ENCODE measurements around the gene TPK1.
A peak's percentile ranks its signal among the peaks of the same experiment; 100 is the strongest.

Gene TPK1

DNA sequence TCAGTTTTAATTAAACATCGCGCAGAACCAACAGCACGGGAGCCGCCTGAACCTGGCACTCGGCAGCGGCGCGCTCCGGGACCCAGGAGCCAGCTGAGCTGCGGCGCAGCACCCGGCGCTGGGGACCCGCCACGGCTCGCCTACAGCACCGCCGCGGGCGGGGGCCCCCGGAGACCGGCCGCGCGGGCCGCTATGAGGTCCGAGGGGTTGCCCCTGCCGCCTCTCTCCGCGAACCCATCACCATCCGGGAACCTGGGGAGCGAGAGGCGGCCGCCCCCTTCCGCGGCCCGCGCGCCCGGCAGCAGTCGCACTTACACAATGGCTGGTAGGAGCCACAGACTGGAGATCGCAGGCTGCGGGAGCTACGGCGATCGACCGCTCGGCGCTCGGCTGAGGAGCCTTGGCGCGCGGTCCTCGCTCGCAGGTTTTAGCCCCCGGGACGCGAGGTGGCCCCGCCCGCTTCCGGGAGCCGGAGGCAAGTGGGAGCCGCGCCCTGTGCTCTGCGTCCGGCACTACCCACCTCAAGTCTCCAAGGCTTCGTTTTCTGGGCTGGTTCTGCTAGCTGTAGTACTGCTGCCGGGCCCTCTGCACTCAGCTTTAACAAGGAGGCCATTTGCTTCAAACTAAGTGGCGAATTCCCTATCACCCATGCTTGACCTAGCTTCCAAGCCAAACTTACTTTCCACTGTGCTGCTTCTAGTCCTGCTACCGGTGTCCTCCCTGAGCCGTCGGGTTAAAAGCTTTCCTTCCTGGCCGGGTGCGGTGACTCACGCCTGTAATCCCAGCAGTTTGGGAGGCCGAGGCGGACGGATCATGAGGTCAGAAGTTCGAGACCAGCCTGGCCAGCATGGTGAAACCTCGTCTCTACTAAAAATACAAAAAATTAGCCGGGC is at the start of gene TPK1:
Gene TPK1 (minus strand): TSS at position 402 of the 893 bp plus-strand sequence. CDS start 451 bp downstream, outside the sequence.
- H3K36me3 Mint-ChIP-seq: peaks cover 1% of the 10 kb centered on the region
- H3K4me1 Mint-ChIP-seq: peaks cover 37% of the 10 kb centered on the region
- peak within 1 kb of the TSS; percentile 99 for H3K27ac Mint-ChIP-seq
- peak within 1 kb of the TSS; percentile 99 for H3K4me3 Mint-ChIP-seq
- peaks cover 6% of the 10 kb centered on the region for H3K9me3 Mint-ChIP-seq
- no peaks in the 10 kb centered on the region for H3K27me3 Mint-ChIP-seq

DNA sequence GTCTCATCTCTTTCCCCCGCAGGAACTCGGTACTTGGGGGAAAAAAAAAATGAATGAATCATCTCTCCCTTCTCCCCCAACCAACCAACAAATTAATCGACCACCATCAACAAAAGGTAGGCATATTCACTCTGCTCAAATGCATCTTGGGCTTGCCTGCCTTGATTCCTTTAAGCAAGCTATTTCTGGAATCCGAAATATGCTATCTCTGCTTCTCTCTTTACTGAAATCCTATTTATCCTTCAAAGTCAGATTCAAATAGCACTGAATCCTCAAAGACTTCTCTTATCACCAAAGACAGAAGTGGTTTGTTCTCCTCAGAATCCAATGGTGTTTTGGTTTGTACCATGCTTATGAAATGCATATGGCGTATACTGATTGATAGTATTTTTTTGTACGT is 49.6 kb upstream of the TPK1 start:
- H3K27me3 Mint-ChIP-seq: no peaks in the 10 kb centered on the region
- no peak overlapping the region for H3K4me3 Mint-ChIP-seq
- H3K9me3 Mint-ChIP-seq: no peaks in the 10 kb centered on the region
- no peaks in the 10 kb centered on the region for H3K4me1 Mint-ChIP-seq
- no peak overlapping the region for H3K27ac Mint-ChIP-seq
- H3K36me3 Mint-ChIP-seq: no peaks in the 10 kb centered on the region

DNA sequence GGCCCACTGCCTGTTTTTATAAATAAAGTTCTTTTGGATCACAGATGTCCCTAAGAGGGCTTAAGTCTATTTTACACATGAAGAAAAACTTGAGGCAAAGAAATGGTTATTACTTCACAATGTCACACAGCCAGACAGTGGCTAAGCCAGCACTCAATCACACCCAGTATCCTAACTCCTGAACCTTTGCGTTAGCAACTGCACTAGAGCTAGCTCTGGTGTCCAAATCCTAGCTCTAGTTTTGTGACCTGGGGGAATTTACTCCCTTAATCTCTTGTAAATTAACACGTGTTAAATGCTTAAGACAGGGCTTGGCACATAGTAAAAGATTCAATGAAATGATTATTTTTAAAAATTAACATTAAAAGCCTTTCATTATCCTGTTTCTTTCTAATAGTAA is 49.0 kb upstream of the TPK1 start:
- no peaks in the 10 kb centered on the region for H3K9me3 Mint-ChIP-seq
- H3K4me3 Mint-ChIP-seq: no peak overlapping the region
- no peaks in the 10 kb centered on the region for H3K36me3 Mint-ChIP-seq
- H3K27ac Mint-ChIP-seq: no peak overlapping the region
- H3K27me3 Mint-ChIP-seq: no peaks in the 10 kb centered on the region
- H3K4me1 Mint-ChIP-seq: no peaks in the 10 kb centered on the region

DNA sequence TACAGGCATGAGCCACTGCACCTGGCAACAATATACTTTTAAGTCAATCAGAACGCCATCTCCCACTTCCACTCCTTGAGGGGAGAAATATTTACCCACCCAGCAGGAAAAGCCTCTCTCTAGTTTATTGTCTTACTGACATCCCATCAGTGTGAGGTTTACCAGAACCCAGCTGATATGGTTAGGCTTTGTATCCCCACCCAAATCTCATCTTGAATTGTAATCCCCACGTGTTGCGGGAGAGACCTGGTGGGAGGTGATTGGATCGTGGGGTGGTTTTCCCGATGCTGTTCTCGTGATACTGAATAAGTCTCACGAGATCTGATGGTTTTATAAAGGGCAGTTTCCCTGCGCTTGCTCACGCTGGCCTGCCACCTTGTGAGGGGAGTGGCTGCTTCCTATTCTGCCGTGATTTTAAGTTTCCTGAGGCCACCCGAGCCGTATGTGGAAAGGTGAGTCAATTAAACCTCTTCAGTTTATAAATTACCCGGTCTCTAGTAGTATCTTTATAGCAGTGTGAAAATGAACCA is 37.5 kb upstream of the TPK1 start:
- no peaks in the 10 kb centered on the region for H3K4me1 Mint-ChIP-seq
- H3K4me3 Mint-ChIP-seq: no peak overlapping the region
- no peaks in the 10 kb centered on the region for H3K27me3 Mint-ChIP-seq
- no peaks in the 10 kb centered on the region for H3K36me3 Mint-ChIP-seq
- no peak overlapping the region for H3K27ac Mint-ChIP-seq
- H3K9me3 Mint-ChIP-seq: no peaks in the 10 kb centered on the region

DNA sequence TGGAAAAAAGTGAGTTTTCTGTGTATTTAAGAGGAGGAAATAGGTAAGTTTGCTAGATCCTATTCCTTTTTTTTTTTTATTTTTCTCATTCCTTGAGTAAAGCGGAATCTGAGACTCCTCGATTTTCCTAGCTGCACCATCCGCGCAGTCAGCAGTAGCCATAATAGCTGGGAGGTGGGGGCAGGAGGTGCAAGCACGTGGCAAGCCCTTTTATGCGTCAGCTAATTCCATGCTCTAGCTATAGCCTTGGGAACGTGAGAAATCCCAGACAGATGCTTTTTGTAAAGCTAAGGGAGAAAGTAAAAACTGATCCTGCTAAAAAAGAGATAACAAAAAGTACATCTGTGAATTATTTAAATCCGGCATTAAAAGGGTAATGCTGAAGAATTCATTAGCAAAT is 33.2 kb upstream of the TPK1 start:
- H3K4me3 Mint-ChIP-seq: no peak overlapping the region
- H3K4me1 Mint-ChIP-seq: no peaks in the 10 kb centered on the region
- H3K36me3 Mint-ChIP-seq: no peaks in the 10 kb centered on the region
- no peaks in the 10 kb centered on the region for H3K27me3 Mint-ChIP-seq
- H3K27ac Mint-ChIP-seq: no peak overlapping the region
- no peaks in the 10 kb centered on the region for H3K9me3 Mint-ChIP-seq

DNA sequence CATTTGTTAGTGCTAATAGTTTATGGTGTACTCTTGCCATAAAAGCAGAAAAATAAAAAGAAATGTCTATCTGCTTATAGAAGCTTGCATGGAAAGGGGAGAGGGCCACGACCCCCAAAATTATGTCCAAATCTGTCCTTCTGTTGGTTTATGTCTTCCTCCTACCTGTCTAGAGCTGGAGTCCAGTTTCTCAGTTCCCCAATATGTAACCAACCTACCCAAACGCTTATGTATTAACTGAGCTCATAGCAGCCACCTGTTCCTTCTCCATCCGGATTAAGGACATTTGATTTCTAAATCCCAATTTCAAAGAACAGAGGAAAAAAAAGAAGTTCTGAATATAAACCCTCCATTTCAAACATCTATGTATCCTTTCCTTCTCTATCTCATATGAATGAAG is 30.3 kb upstream of the TPK1 start:
- Mint-ChIP-seq H3K4me1 (no peaks in the 10 kb centered on the region), H3K36me3 (no peaks in the 10 kb centered on the region), H3K27ac (no peak overlapping the region), H3K27me3 (no peaks in the 10 kb centered on the region), H3K4me3 (no peak overlapping the region), H3K9me3 (no peaks in the 10 kb centered on the region)

DNA sequence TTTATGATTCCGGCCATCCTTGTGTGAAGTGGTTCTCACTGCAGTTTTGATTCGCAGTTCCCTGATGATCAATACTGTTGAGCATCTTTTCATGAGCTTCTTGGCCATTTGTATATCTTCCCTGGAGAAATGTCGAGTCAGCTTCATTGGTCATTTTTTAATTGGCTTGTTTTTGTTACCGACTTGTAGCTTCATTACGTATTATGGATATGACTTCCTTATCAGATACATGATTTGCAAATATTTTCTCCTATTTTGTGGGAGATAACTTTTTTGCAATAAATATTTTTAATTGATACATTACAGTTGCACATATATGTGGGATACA is 27.4 kb upstream of the TPK1 start:
- Mint-ChIP-seq H3K4me1 (no peaks in the 10 kb centered on the region), H3K27me3 (no peaks in the 10 kb centered on the region), H3K4me3 (no peak overlapping the region), H3K36me3 (no peaks in the 10 kb centered on the region), H3K9me3 (no peaks in the 10 kb centered on the region), H3K27ac (no peak overlapping the region)

DNA sequence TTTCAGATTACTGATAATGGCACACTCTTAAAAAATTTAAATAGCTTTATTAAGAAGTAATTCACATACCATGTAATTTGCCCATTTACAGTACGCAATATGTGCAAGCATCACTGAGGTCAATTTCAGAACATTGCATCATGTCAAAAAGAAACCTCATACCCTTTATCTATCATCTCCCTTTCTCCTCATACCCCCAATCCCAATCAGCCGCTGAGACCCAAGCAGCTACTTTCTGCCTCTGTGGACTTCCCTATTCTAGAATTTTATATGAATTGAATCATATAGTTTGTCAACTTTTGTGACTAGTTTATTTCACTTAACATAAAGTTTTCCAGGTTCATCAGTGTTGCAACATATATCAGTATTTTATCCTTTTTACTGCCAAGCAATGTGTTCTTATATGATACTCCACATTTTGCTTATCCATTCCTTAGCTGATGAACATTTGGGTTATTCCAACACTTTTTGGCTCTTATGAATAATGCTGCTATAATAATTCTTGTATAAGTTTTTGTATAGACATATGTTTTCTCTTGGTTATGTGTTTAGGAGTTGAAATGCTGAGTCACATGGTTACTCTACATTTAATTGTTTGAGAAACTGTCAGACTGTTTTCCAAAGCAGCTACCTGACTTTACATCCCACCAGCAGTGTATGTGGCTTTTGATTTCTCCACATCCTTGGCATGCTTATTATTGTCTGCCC is 26.9 kb upstream of the TPK1 start:
- H3K27me3 Mint-ChIP-seq: no peaks in the 10 kb centered on the region
- H3K9me3 Mint-ChIP-seq: no peaks in the 10 kb centered on the region
- H3K27ac Mint-ChIP-seq: no peak overlapping the region
- H3K4me3 Mint-ChIP-seq: no peak overlapping the region
- H3K36me3 Mint-ChIP-seq: no peaks in the 10 kb centered on the region
- no peaks in the 10 kb centered on the region for H3K4me1 Mint-ChIP-seq

DNA sequence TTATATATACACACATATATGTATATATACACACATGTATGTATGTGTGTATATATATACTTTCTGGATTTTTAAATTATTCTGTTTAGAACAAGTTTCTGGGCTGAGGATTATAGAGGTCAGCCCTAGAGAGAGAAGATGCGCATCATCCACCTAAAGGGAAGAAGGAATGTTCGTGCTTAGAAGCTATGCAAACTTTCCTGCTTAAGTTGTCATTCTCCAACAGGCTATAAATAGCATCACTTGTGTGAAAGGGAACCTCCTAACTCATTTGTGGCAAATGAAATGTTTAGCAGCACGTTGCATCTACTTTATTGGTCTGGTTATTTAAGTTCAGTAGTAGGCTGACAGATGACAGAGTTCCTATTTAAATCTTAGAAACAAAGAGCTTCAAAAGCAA is 23.9 kb upstream of the TPK1 start:
- Mint-ChIP-seq H3K4me3 (no peak overlapping the region), H3K27ac (no peak overlapping the region), H3K36me3 (no peaks in the 10 kb centered on the region), H3K4me1 (no peaks in the 10 kb centered on the region), H3K27me3 (no peaks in the 10 kb centered on the region), H3K9me3 (no peaks in the 10 kb centered on the region)

DNA sequence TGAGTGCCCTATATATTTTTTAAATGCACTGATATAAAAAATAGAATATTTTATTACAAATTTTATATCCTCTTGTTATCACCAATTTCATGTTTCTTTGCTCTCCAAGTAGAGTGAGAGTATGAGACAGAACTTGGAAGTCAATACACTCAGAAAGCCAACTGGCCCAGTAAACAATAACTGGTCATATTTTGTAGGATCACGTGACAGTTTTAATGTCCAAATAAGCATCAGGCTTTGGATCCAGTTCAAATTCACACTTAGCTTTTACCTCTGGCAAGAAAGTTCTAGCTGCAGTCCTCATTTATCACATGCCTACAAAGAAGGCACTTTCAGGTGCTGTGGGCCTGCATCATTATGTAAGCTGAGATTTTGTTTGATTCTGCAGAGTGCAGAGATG is 21.6 kb upstream of the TPK1 start:
- no peaks in the 10 kb centered on the region for H3K4me1 Mint-ChIP-seq
- no peak overlapping the region for H3K4me3 Mint-ChIP-seq
- H3K27ac Mint-ChIP-seq: no peak overlapping the region
- no peaks in the 10 kb centered on the region for H3K27me3 Mint-ChIP-seq
- H3K9me3 Mint-ChIP-seq: no peaks in the 10 kb centered on the region
- H3K36me3 Mint-ChIP-seq: no peaks in the 10 kb centered on the region

DNA sequence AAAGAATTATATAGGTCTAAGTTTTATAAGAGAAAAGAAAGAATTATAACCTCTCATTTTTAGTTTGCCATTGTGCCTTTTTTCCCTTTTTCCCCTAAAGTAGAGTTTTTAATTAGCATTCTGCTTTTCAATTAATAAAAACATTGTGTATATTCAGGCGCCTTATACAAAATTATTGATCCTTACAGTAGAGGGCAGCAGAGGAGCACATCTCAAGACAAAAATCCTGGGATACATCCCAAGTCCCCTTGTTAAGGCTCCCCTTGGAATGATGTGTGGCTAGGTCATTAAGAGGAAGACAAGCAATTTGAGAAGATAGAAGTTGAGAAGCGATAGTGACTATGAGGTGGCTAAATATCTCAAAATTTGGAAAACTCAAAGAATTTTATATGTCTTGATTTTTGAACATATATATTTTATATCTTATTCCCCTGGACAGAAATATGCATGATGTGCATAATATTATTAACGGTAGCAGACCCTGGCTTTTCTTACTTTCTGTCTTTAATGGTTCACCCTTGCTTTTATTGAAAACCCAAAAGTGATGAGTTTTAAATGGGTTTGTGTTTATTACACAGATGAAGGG is 19.1 kb upstream of the TPK1 start:
- Mint-ChIP-seq H3K27ac (no peak overlapping the region), H3K9me3 (no peaks in the 10 kb centered on the region), H3K27me3 (no peaks in the 10 kb centered on the region), H3K4me1 (no peaks in the 10 kb centered on the region), H3K36me3 (peaks cover 5% of the 10 kb centered on the region), H3K4me3 (no peak overlapping the region)

DNA sequence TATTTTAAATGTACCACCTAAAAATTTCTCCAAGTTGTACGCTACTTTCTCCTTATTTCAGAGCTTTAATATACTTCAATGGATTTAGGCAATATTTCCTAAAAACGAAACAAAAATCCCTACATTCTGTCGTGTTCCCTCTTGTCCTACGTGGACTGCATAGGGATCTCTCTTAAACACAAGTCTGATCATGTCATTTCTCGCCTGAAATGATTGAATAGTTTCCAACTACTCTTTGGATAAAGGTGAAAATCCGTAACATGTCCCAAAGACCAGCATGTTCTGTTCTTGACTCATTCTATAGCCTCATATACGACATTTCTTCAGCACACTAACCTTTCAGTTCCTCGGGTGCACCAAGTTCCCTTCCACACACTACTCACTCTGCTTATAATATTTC is 17.7 kb upstream of the TPK1 start:
- H3K4me1 Mint-ChIP-seq: no peaks in the 10 kb centered on the region
- no peak overlapping the region for H3K4me3 Mint-ChIP-seq
- no peak overlapping the region for H3K27ac Mint-ChIP-seq
- peaks cover 7% of the 10 kb centered on the region for H3K36me3 Mint-ChIP-seq
- no peaks in the 10 kb centered on the region for H3K9me3 Mint-ChIP-seq
- no peaks in the 10 kb centered on the region for H3K27me3 Mint-ChIP-seq

DNA sequence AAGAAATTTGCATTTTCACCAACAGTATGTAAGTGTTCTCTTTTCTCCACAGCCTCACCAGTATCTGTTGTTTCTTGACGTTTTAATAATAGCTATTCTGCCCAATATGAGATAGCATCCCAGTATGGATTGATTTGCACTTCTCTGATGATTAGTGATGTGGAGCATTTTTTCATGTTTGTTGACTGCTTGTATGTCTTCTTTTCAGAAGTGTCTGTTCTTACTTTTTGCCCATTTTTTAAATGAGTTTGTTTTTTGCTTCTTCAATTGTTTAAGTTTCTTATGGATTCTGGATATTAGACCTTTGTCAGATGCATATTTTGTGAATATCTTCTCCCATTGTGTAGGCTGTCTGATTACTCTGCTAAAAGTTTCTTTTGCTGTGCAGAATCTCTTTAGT is 12.2 kb upstream of the TPK1 start:
- Mint-ChIP-seq H3K4me3 (no peak overlapping the region), H3K27ac (no peak overlapping the region), H3K27me3 (no peaks in the 10 kb centered on the region), H3K9me3 (peaks cover 3% of the 10 kb centered on the region), H3K36me3 (peaks cover 9% of the 10 kb centered on the region), H3K4me1 (no peaks in the 10 kb centered on the region)

DNA sequence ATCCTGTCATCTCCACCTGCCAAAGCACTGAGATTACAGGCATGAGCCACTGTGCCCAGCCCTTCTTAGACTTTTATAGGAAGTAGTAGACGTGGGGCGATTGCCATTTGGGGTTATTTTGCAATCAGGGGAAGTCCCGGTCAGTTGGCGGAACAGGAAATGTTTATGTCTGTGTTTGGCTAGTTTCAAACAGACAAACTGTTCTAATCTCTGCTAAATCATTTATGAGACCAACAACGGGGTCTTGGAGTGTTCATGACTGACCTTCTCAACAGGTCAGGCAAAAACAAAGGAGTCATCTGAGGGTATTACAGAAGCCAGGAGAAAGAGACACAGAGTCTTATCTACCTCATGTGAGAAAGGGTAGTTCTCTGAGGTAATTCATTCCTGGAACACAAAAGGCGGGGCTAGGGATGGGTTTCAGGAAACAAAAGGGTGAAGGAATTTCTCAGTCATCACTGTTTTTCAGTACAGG is 6.6 kb upstream of the TPK1 start:
- Mint-ChIP-seq H3K4me1 (peaks cover 10% of the 10 kb centered on the region), H3K36me3 (peaks cover 4% of the 10 kb centered on the region), H3K9me3 (peaks cover 5% of the 10 kb centered on the region), H3K27ac (peak overlapping the region; percentile 55), H3K27me3 (no peaks in the 10 kb centered on the region), H3K4me3 (peak overlapping the region; percentile 62)

DNA sequence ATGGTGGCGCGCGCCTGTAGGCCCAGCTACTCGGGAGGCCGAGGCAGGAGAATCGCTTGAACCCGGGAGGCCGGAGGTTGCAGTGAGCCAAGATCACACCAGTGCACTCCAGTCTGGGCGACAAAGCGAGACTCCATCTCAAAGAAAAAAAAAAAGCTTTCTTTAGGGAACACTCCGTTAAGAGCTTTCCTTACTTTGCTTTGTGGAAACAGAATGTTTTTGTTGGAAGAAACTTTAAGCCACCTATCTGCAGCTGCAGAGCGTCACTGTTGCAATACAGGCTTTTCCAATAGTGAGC is 641 bp upstream of the TPK1 start:
- Mint-ChIP-seq H3K4me1 (peaks cover 35% of the 10 kb centered on the region), H3K27ac (no peak overlapping the region), H3K9me3 (peaks cover 6% of the 10 kb centered on the region), H3K27me3 (no peaks in the 10 kb centered on the region), H3K4me3 (peak overlapping the region; percentile 78), H3K36me3 (peaks cover 1% of the 10 kb centered on the region)

DNA sequence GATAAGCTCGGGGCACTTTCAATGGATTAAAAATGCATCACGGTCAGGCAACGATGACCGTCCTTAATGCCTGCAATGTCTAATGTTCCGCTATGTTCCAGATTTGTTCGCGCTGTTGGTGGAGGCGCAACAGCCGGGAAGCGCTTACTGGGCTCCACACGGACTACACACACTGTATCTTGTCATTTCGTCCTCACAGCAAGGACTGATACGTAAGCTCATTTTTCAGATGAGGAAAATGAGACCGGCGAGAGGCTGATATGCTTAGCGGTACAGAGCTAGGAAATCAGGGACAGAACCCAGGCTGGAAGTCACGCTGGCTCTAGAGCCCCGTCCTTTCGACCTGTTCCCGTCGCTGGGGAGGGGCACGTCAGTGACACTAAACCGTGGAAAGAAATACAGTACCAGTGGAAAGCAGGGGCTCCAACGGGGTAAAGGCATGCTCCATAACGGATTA is 670 bp downstream of the TPK1 start:
- peaks cover 42% of the 10 kb centered on the region for H3K4me1 Mint-ChIP-seq
- H3K27me3 Mint-ChIP-seq: no peaks in the 10 kb centered on the region
- peak overlapping the region; percentile 99 for H3K4me3 Mint-ChIP-seq
- peaks cover 1% of the 10 kb centered on the region for H3K36me3 Mint-ChIP-seq
- peaks cover 6% of the 10 kb centered on the region for H3K9me3 Mint-ChIP-seq
- H3K27ac Mint-ChIP-seq: peak overlapping the region; percentile 99

Measured in activated naive CD4-positive, alpha-beta T cell treated with anti-CD3 and anti-CD28 coated beads, Interleukin-2, amount 50 U/mL, for 24 hours (primary cell).